ENCODE results near the gene ZFYVE9. TPM values are rescaled to one million over a fixed set of nuclear protein-coding genes. Genes with fewer than 3 reads are reported as not detected.
"Not testable (repeated sequence)": the region's sequence is repeated elsewhere in the genome, so short reads cannot be mapped to it uniquely, and the experiment has no call there.

The ZFYVE9 gene
- total RNA-seq, 1 donor from 2014 or later: 53.3 TPM

GRCh38 chr1:52192024-52192423, 50.1 kb downstream of the ZFYVE9 start:
- DNase-seq: no peak

- DNase-seq: no peak
These were observed 50.5 kb downstream of the ZFYVE9 start for GRCh38 chr1:52192436-52192835.

GRCh38 chr1:52193985-52194384, 52.1 kb downstream of the ZFYVE9 start:
- DNase-seq: no peak

- DNase-seq: no peak
These were observed 53.3 kb downstream of the ZFYVE9 start for GRCh38 chr1:52195161-52195560.

GRCh38 chr1:52203935-52204625, 62.2 kb downstream of the ZFYVE9 start:
- peak; percentile 1 for DNase-seq

- no peak for DNase-seq
These were observed 62.8 kb downstream of the ZFYVE9 start for GRCh38 chr1:52204696-52205095.

GRCh38 chr1:52206686-52207085, 64.8 kb downstream of the ZFYVE9 start:
- DNase-seq: not testable (repeated sequence)

GRCh38 chr1:52209429-52209828, 67.5 kb downstream of the ZFYVE9 start:
- DNase-seq: no peak

GRCh38 chr1:52210044-52210443, 68.2 kb downstream of the ZFYVE9 start:
- no peak for DNase-seq

- DNase-seq: no peak
These were observed 75.1 kb downstream of the ZFYVE9 start for GRCh38 chr1:52216907-52217458.

- DNase-seq: no peak
These were observed 83.3 kb downstream of the ZFYVE9 start for GRCh38 chr1:52225174-52225573.

GRCh38 chr1:52229494-52229893, 87.6 kb downstream of the ZFYVE9 start:
- DNase-seq: no peak

GRCh38 chr1:52233463-52233862, 91.6 kb downstream of the ZFYVE9 start:
- no peak for DNase-seq

- no peak for DNase-seq
These were observed 92.1 kb downstream of the ZFYVE9 start for GRCh38 chr1:52234014-52234413.

- no peak for DNase-seq
These were observed 92.8 kb downstream of the ZFYVE9 start for GRCh38 chr1:52234708-52235107.

- DNase-seq: no peak
These were observed 93.8 kb downstream of the ZFYVE9 start for GRCh38 chr1:52235646-52236045.

- no peak for DNase-seq
These were observed 95.5 kb downstream of the ZFYVE9 start for GRCh38 chr1:52237430-52237829.

- no peak for DNase-seq
These were observed 96.6 kb downstream of the ZFYVE9 start for GRCh38 chr1:52238474-52238873.

- DNase-seq: no peak
These were observed 97.2 kb downstream of the ZFYVE9 start for GRCh38 chr1:52238887-52239707.

- DNase-seq: no peak
These were observed 97.8 kb downstream of the ZFYVE9 start for GRCh38 chr1:52239708-52240001.

GRCh38 chr1:52240592-52241210, 98.8 kb downstream of the ZFYVE9 start:
- no peak for DNase-seq

- DNase-seq: no peak
These were observed 101.5 kb downstream of the ZFYVE9 start for GRCh38 chr1:52243221-52243987.

Data from tongue (tissue), 2 donors.